Immature natural killer cell (primary cell): ENCODE measurements around the gene ANO10. TPM values are rescaled to one million over a fixed set of nuclear protein-coding genes. Genes with fewer than 3 reads are reported as not detected.
A peak's percentile ranks its signal among the peaks of the same experiment; 100 is the strongest.

Source experiments
- DNase-seq, 3 donors: peaks; one replicate each; pipeline ENCODE4 v3.0.0; 2022; ENCODE audit warnings: mixed read lengths in 1 of 3
- H3K27ac Mint-ChIP-seq, 6 donors: one replicate each; pipeline ENCODE4 v1.8.0; 2020; ENCODE audit warnings: mixed read lengths in 6 of 6, mild to moderate bottlenecking in 5 of 6, inconsistent platforms in 4 of 6, moderate library complexity in 3 of 6
- H3K27me3 Mint-ChIP-seq, 3 donors: one replicate each; pipeline ENCODE4 v1.8.0; 2020 to 2021; ENCODE audit warnings: low read depth in 3 of 3, mild to moderate bottlenecking in 3 of 3, mixed read lengths in 3 of 3, moderate library complexity in 3 of 3, inconsistent platforms in 1 of 3
- H3K36me3 Mint-ChIP-seq, 3 donors: one replicate each; pipeline ENCODE4 v1.8.0; 2020; ENCODE audit warnings: mixed read lengths in 3 of 3, inconsistent platforms in 2 of 3, mild to moderate bottlenecking in 2 of 3
- H3K4me1 Mint-ChIP-seq, 2 donors: one replicate each; pipeline ENCODE4 v1.8.0; 2020; ENCODE audit warnings: inconsistent platforms in 2 of 2, mild to moderate bottlenecking in 2 of 2, mixed read lengths in 2 of 2, moderate library complexity in 1 of 2
- H3K4me3 Mint-ChIP-seq, 5 donors: one replicate each; pipeline ENCODE4 v1.8.0; 2020; ENCODE audit warnings: mild to moderate bottlenecking in 5 of 5, mixed read lengths in 5 of 5, inconsistent platforms in 3 of 5, moderate library complexity in 3 of 5
- H3K9me3 Mint-ChIP-seq, 6 donors: one replicate each; pipeline ENCODE4 v1.8.0; 2020; ENCODE audit warnings: mild to moderate bottlenecking in 6 of 6, mixed read lengths in 6 of 6, inconsistent platforms in 4 of 6, moderate library complexity in 3 of 6
- polyA plus RNA-seq, 3 donors: library from polyadenylated mRNA; unstranded; fragments of 300-500 nt; fragmentation: Illumina TruSeq; gene quantifications; one replicate each; pipeline ENCODE4 v1.2.3, GENCODE V29; 2021

The ANO10 gene
- polyA plus RNA-seq, 3 donors from 2014 or later = 8.7 to 9.9 (median 8.8) TPM

DNA sequence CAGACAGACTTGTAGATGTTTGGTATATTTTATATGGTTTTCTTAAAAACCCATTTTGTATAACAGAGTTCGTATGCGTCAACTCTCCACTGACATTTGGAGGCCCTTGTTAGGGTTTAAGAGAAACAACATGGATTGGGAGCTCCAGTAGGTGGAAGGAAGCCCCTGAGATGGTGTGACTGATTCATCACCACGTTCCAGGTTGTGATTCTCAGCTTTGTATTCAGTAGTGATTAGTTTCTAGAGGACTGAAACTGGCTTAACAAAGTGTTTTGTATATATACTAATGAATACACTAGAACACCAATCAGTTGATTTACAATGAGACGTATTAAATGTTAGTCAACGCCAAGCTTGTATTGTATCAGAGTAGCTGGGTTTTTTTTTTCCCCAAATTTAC is 301.5 kb downstream of the ANO10 start:
- H3K9me3 Mint-ChIP-seq = no peaks in the 10 kb centered on the region
- H3K4me1 Mint-ChIP-seq = peaks cover 86 to 100% of the 10 kb centered on the region in 2 donors
- peaks cover 0 to 1% (median 0%) of the 10 kb centered on the region in 3 donors for H3K27me3 Mint-ChIP-seq
- peaks cover 3 to 8% (median 4%) of the 10 kb centered on the region in 3 donors for H3K36me3 Mint-ChIP-seq
- no peak for DNase-seq
- peak overlapping the region; percentile 40 to 87 (median 80) for H3K27ac Mint-ChIP-seq
- H3K4me3 Mint-ChIP-seq = peak overlapping the region; percentile 1 to 73 (median 21)

DNA sequence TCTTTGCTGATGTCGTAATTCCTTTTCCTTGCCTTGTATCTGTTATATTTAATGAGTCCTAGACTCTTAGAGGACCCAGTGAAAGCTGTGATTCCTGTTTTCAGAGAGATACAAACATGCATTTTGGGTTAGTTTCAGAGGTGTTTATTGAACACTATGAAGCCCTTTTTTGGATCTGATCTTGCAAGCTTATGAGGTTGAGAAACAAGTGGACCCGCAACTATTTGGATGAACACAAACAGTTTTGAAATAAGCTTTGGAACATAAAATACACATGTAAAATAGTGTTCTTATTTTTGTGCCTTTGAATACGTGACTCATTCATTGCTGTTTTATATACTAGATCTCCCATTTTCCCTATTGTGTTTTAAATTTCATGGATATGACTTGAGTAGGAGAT is 302.0 kb downstream of the ANO10 start:
- H3K27me3 Mint-ChIP-seq = peaks cover 0 to 1% (median 0%) of the 10 kb centered on the region in 3 donors
- H3K4me1 Mint-ChIP-seq = peaks cover 86 to 100% of the 10 kb centered on the region in 2 donors
- H3K9me3 Mint-ChIP-seq = no peaks in the 10 kb centered on the region
- DNase-seq = no peak
- peaks cover 3 to 8% (median 4%) of the 10 kb centered on the region in 3 donors for H3K36me3 Mint-ChIP-seq
- peak overlapping the region; percentile 35 to 87 (median 80) for H3K27ac Mint-ChIP-seq
- H3K4me3 Mint-ChIP-seq = peak overlapping the region; percentile 1 to 73 (median 26)

DNA sequence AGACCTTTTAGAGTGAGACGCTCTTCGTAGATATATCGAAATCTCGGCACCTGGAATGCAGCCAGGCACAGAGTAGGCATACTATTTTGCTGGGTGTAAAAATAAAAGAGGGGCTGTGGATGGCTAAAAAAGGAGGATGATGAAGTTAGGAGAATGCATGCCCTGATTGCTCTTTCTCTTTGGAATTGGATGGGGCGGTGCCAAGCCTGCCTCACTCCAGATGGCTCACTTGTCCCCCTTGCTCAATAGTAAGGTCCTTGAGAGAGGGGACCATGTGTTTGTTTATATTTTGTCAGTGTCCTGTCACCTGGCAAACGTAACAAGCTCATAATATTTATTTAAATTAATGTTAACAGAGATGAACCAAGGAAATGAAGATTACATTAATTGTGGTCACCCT is 302.4 kb downstream of the ANO10 start:
- H3K36me3 Mint-ChIP-seq = peaks cover 3 to 8% (median 4%) of the 10 kb centered on the region in 3 donors
- peaks cover 0 to 1% (median 0%) of the 10 kb centered on the region in 3 donors for H3K27me3 Mint-ChIP-seq
- H3K4me3 Mint-ChIP-seq = peak overlapping the region in 3 of 5 donors; percentile 27 to 73 (median 34)
- no peaks in the 10 kb centered on the region for H3K9me3 Mint-ChIP-seq
- no peak for DNase-seq
- H3K4me1 Mint-ChIP-seq = peaks cover 87 to 100% of the 10 kb centered on the region in 2 donors
- peak overlapping the region; percentile 25 to 87 (median 69) for H3K27ac Mint-ChIP-seq

- H3K27ac Mint-ChIP-seq = peak overlapping the region; percentile 78 to 93 (median 88)
- H3K4me3 Mint-ChIP-seq = peak overlapping the region in 4 of 5 donors; percentile 42 to 57 (median 52)
- peaks cover 85 to 98% of the 10 kb centered on the region in 2 donors for H3K4me1 Mint-ChIP-seq
- H3K27me3 Mint-ChIP-seq = peaks cover 0 to 2% (median 1%) of the 10 kb centered on the region in 3 donors
- H3K9me3 Mint-ChIP-seq = no peaks in the 10 kb centered on the region
- H3K36me3 Mint-ChIP-seq = peaks cover 8 to 14% (median 8%) of the 10 kb centered on the region in 3 donors
- DNase-seq = no peak
Observed at GRCh38 chr3:43317461-43318316, 304.1 kb downstream of the ANO10 start.

DNA sequence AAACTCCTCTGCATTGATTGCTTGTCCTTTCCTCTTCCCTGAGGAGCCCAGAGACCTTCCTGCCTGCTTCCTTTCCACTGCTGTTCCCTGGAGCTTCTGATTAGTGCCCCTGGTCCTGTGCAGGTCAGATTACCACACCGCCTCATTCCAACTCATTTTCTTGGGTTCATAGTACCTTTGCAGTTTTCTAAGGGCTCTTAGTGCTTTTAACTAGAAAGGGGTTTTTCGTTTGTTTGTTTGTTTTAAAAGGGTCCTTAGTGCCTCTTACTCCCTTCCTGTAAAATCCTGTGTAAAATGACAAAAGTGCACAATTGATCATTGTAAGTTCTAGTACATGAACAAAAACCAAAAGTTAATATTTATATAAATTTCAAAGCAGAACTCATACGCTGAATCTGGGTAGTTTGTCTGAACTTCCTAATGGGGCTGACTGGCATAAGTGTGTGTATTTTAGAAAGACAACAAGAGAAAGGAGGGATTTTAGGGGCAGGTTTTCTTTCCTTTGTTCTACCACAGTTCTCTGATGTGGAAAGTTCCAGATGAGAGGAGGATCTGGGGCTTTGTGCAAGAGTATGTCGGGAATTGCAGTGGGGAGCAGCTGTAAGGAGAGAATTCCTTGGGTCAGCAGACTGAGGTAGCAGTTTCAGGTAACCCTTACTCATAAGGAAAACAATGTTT is 304.9 kb downstream of the ANO10 start:
- Mint-ChIP-seq H3K36me3 (peaks cover 6 to 19% (median 14%) of the 10 kb centered on the region in 3 donors), H3K27ac (peak overlapping the region; percentile 78 to 93 (median 88)), H3K4me3 (peak overlapping the region in 3 of 5 donors; percentile 14 to 39 (median 22)), H3K9me3 (no peaks in the 10 kb centered on the region), H3K27me3 (peaks cover 0 to 2% (median 1%) of the 10 kb centered on the region in 3 donors), H3K4me1 (peaks cover 86 to 98% of the 10 kb centered on the region in 2 donors)
- DNase-seq = no peak

Other genes starting within 250 kb of the ANO10 start
- gene ABHD5, start 68.9 kb upstream of the ANO10 start, polyA plus RNA-seq = 10 to 100 TPM in 2 of 3 donors, 1 to 10 TPM in 1; 5.5 to 18.6 (median 10.0) TPM